GM06990 (cell line): ENCODE results near the gene GPD1.

Source experiments
- DNase-seq: peaks from one replicate; pipeline ENCODE4 v3.0.0-alpha.2; 2011; ENCODE audit not compliant: insufficient read length; ENCODE audit errors: extremely low read depth
- H3K27me3 ChIP-seq: replicated peaks from 2 replicates; pipeline ENCODE4 v1.6.0; 2011; ENCODE audit warnings: low read length; ENCODE audit not compliant: control insufficient read depth, insufficient read depth
- H3K36me3 ChIP-seq: 2 replicates; pipeline ENCODE4 v1.5.1; 2011; ENCODE audit warnings: low read length; ENCODE audit not compliant: control insufficient read depth, insufficient read depth
- H3K4me3 ChIP-seq: replicated peaks from 2 replicates; pipeline ENCODE4 v1.5.1; 2011; ENCODE audit warnings: low read depth, mild to moderate bottlenecking, control low read depth, low read length
- TF ChIP-seq, protein P1 (sequence below): IDR thresholded peaks from 2 replicates; pipeline ENCODE4 v1.5.1; 2011; ENCODE audit warnings: low read length, control low read depth, mild to moderate bottlenecking, inconsistent platforms; ENCODE audit not compliant: insufficient read depth, poor library complexity, severe bottlenecking

GPD1 gene

DNA sequence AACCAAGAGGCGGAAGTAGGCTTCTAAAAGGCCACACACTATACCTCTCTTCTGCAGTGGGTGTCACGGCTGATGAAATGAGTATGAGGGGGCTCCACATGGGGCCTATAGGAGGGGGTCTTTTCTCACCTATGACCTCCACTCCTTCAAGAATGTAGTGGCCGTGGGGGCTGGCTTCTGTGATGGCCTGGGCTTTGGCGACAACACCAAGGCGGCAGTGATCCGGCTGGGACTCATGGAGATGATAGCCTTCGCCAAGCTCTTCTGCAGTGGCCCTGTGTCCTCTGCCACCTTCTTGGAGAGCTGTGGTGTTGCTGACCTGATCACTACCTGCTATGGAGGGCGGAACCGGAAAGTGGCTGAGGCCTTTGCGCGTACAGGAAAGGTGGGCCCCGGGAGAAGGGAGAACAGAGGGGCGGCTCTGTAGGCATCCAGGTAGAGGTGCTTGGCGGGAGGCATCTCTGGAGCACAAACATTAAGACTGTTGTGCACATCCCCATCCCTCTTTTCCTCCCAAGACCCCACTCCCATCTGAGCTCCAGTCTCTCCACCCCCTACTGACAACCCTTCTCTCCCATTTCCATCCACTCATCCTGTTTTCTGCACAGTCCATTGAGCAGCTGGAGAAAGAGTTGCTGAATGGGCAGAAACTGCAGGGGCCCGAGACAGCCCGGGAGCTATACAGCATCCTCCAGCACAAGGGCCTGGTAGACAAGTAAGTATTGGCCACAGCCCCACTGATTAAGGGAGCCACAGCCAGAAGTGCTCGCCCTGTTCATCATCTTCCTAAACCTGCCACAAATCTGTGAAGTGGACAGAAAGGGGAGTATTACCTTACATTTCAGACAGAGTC, 3.8 kb downstream of the GPD1 start:
- TF ChIP-seq, protein P1, sequence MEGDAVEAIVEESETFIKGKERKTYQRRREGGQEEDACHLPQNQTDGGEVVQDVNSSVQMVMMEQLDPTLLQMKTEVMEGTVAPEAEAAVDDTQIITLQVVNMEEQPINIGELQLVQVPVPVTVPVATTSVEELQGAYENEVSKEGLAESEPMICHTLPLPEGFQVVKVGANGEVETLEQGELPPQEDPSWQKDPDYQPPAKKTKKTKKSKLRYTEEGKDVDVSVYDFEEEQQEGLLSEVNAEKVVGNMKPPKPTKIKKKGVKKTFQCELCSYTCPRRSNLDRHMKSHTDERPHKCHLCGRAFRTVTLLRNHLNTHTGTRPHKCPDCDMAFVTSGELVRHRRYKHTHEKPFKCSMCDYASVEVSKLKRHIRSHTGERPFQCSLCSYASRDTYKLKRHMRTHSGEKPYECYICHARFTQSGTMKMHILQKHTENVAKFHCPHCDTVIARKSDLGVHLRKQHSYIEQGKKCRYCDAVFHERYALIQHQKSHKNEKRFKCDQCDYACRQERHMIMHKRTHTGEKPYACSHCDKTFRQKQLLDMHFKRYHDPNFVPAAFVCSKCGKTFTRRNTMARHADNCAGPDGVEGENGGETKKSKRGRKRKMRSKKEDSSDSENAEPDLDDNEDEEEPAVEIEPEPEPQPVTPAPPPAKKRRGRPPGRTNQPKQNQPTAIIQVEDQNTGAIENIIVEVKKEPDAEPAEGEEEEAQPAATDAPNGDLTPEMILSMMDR = no peak
- Histone ChIP-seq H3K27me3 (no peaks in the 10 kb centered on the region), H3K36me3 (no peaks in the 10 kb centered on the region; the same call in 1 of the 2 replicates), H3K4me3 (no peak overlapping the region)
- DNase-seq = no peak

DNA sequence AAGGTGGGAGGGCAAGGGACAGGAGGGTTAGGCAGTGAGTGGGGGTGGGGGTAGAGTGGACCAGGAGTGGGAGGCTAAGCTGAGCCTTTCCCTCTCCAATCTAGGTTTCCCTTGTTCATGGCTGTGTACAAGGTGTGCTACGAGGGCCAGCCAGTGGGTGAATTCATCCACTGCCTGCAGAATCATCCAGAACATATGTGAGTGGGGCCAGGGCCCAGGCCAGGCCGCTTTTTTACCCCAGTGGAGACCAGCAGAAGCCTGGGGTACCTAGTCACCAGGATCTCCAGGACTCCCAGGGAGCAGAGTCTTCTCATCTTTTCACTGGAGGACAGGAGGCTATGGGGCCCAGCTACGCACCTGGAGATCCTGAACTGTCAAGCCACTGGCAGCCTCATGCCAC, 5.5 kb downstream of the GPD1 start:
- TF ChIP-seq, protein P1 = no peak
- Histone ChIP-seq H3K27me3 (no peaks in the 10 kb centered on the region), H3K4me3 (no peak overlapping the region), H3K36me3 (no peaks in the 10 kb centered on the region; the same call in 1 of the 2 replicates)
- no peak for DNase-seq

DNA sequence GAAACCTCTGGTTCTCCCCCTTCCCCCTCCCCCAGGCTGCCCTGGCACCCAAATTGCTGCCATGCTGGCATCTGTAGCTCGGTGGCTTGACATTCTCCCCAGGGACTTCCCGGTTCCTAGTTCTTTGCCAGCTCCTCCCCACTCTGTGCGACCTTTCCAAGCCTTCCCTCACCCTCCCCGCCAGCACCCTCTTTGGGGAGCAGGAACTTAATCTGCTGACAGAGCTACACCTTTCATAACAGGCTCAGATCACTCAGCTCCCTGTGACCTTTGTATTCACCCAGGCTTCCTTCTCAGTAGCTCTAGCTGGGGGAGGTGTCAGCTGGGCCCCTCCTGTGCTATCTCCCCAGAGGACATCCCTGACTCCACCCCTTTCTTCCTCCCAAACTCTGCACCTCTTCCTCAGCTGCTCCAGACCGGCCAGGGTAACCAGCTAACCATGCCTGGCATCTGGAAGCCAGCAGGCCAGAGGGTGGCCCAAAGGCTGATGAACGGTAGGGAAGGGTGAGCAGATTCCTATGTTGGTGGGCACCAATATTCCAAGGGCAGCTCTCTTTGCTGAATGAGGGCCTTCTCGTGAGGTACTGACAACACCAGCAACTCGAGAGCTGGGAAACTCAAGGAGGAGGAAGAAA, 6.4 kb downstream of the GPD1 start:
- Histone ChIP-seq H3K36me3 (no peaks in the 10 kb centered on the region; the same call in 1 of the 2 replicates), H3K27me3 (no peaks in the 10 kb centered on the region), H3K4me3 (peak overlapping the region; percentile 51)
- no peak for DNase-seq
- TF ChIP-seq, protein P1 = no peak

DNA sequence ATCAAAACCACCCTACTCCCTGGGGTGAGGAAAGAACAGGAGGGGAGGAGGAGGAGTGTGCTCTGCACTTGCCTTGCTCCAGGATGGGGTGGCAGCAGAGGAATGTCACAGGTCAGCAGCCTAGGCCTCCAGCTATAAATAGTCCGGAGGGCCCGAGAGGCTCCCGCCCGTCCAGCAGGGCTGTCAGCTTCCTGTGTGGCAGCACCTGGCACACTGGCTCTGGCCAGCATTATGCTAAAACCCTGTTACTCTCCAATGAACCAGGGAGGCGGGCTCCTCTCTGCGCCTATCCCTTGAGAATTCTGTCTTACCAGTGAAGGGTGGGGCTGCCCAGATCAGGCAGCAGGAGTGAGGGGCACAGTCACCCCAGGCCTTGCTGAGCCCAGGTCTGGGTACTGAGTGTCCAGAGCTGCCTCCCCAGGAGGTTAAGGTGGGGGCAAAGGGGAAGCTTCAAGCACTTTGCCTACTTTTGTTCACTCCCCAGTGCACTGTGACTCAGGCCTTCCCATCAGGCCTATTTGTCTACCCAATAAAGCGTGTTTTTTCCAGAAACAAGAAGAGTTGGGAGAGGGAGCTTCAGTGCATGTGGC, 7.0 kb downstream of the GPD1 start:
- Histone ChIP-seq H3K27me3 (no peaks in the 10 kb centered on the region), H3K4me3 (peak overlapping the region; percentile 51), H3K36me3 (no peaks in the 10 kb centered on the region; the same call in 1 of the 2 replicates)
- TF ChIP-seq, protein P1 = no peak
- peak; percentile 65 for DNase-seq

DNA sequence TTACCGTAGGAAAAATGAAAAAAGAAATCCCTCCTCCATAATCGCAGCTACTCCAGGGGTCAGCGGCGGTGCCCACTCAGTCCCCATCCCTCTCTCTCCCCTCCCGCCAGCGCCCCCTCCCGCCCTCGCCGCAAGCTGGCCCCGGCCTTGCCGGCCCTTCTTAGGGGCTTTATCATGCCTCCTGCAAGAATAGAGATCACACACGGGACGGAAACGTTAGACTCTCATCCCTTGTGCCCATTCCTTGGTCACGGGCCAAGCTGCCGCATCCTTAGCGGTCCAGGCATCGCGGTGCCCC, 7.5 kb downstream of the GPD1 start:
- Histone ChIP-seq H3K36me3 (peaks cover 1% of the 10 kb centered on the region; the same call in 1 of the 2 replicates), H3K27me3 (no peaks in the 10 kb centered on the region), H3K4me3 (peak overlapping the region; percentile 51)
- TF ChIP-seq, protein P1 = no peak
- no peak for DNase-seq
